ENCODE measurements around the gene ZNF652. TPM values are rescaled to one million over a fixed set of nuclear protein-coding genes. Genes with fewer than 3 reads are reported as not detected.
A peak's percentile ranks its signal among the peaks of the same experiment; 100 is the strongest.

ZNF652 gene
- total RNA-seq, 2 donors from 2014 or later, result 53.5 to 56.9 TPM

GRCh38 chr17:49361129-49361901 is 735 bp downstream of the ZNF652 start:
- no peaks in the 10 kb centered on the region for H3K27me3 Mint-ChIP-seq
- peak; percentile 69 to 84 (median 72) for DNase-seq
- no peaks in the 10 kb centered on the region for H3K9me3 ChIP-seq (ENCODE audit: control insufficient read depth, low read length, poor library complexity, severe bottlenecking)
- H3K27ac Mint-ChIP-seq, result peak overlapping the region; percentile 96
- H3K4me3 Mint-ChIP-seq, result peak overlapping the region; percentile 97
- peaks cover 4% of the 10 kb centered on the region for H3K36me3 Mint-ChIP-seq (ENCODE audit: low read depth)
- peaks cover 48% of the 10 kb centered on the region for H3K4me1 Mint-ChIP-seq
- peak; percentile 78 for ATAC-seq

- Mint-ChIP-seq H3K36me3 (ENCODE audit: low read depth) (peaks cover 4% of the 10 kb centered on the region), H3K4me3 (peak overlapping the region; percentile 97), H3K4me1 (peaks cover 46% of the 10 kb centered on the region), H3K27ac (peak overlapping the region; percentile 96), H3K27me3 (no peaks in the 10 kb centered on the region)
- ATAC-seq (no peak), DNase-seq (peak in 2 of 3 donors; percentile 19 to 49)
- no peaks in the 10 kb centered on the region for H3K9me3 ChIP-seq (ENCODE audit: control insufficient read depth, low read length, poor library complexity, severe bottlenecking)
Measured at GRCh38 chr17:49360796-49361128, 1.3 kb downstream of the ZNF652 start.

- Mint-ChIP-seq H3K4me1 (peaks cover 41% of the 10 kb centered on the region), H3K27ac (peak overlapping the region; percentile 96), H3K4me3 (peak overlapping the region; percentile 97), H3K36me3 (ENCODE audit: low read depth) (peaks cover 4% of the 10 kb centered on the region), H3K27me3 (no peaks in the 10 kb centered on the region)
- ATAC-seq, result no peak
- no peak for DNase-seq
- H3K9me3 ChIP-seq (ENCODE audit: control insufficient read depth, low read length, poor library complexity, severe bottlenecking), result no peaks in the 10 kb centered on the region
Measured at GRCh38 chr17:49359990-49360795, 1.9 kb downstream of the ZNF652 start.

- DNase-seq, result no peak
- H3K4me3 Mint-ChIP-seq, result peak overlapping the region; percentile 73
- H3K27ac Mint-ChIP-seq, result peak overlapping the region; percentile 96
- no peaks in the 10 kb centered on the region for H3K9me3 ChIP-seq (ENCODE audit: control insufficient read depth, low read length, poor library complexity, severe bottlenecking)
- H3K36me3 Mint-ChIP-seq (ENCODE audit: low read depth), result peaks cover 4% of the 10 kb centered on the region
- no peak for ATAC-seq
- H3K4me1 Mint-ChIP-seq, result peaks cover 41% of the 10 kb centered on the region
- H3K27me3 Mint-ChIP-seq, result no peaks in the 10 kb centered on the region
Measured at GRCh38 chr17:49358641-49359247, 3.3 kb downstream of the ZNF652 start.

- Mint-ChIP-seq H3K36me3 (ENCODE audit: low read depth) (peaks cover 4% of the 10 kb centered on the region), H3K27me3 (no peaks in the 10 kb centered on the region), H3K4me1 (peaks cover 46% of the 10 kb centered on the region), H3K4me3 (peak overlapping the region; percentile 73), H3K27ac (peak overlapping the region; percentile 96)
- no peaks in the 10 kb centered on the region for H3K9me3 ChIP-seq (ENCODE audit: control insufficient read depth, low read length, poor library complexity, severe bottlenecking)
- DNase-seq (no peak), ATAC-seq (no peak)
Measured at GRCh38 chr17:49357516-49357915, 4.5 kb downstream of the ZNF652 start.

GRCh38 chr17:49356320-49356719 is 5.7 kb downstream of the ZNF652 start:
- peaks cover 44% of the 10 kb centered on the region for H3K4me1 Mint-ChIP-seq
- H3K9me3 ChIP-seq (ENCODE audit: control insufficient read depth, low read length, poor library complexity, severe bottlenecking), result no peaks in the 10 kb centered on the region
- H3K36me3 Mint-ChIP-seq (ENCODE audit: low read depth), result peaks cover 2% of the 10 kb centered on the region
- H3K4me3 Mint-ChIP-seq, result no peak overlapping the region
- DNase-seq (no peak), ATAC-seq (no peak)
- H3K27ac Mint-ChIP-seq, result peak overlapping the region; percentile 96
- H3K27me3 Mint-ChIP-seq, result no peaks in the 10 kb centered on the region

- no peak for ATAC-seq
- no peak overlapping the region for H3K4me3 Mint-ChIP-seq
- H3K4me1 Mint-ChIP-seq, result peaks cover 21% of the 10 kb centered on the region
- H3K36me3 Mint-ChIP-seq (ENCODE audit: low read depth), result no peaks in the 10 kb centered on the region
- no peak for DNase-seq
- no peaks in the 10 kb centered on the region for H3K27me3 Mint-ChIP-seq
- peak overlapping the region; percentile 27 for H3K27ac Mint-ChIP-seq
- H3K9me3 ChIP-seq (ENCODE audit: control insufficient read depth, low read length, poor library complexity, severe bottlenecking), result no peaks in the 10 kb centered on the region
Measured at GRCh38 chr17:49353607-49354006, 8.4 kb downstream of the ZNF652 start.

- H3K4me1 Mint-ChIP-seq, result peaks cover 17% of the 10 kb centered on the region
- no peaks in the 10 kb centered on the region for H3K36me3 Mint-ChIP-seq (ENCODE audit: low read depth)
- peak overlapping the region; percentile 72 for H3K4me3 Mint-ChIP-seq
- no peaks in the 10 kb centered on the region for H3K9me3 ChIP-seq (ENCODE audit: control insufficient read depth, low read length, poor library complexity, severe bottlenecking)
- ATAC-seq, result no peak
- DNase-seq, result no peak
- no peaks in the 10 kb centered on the region for H3K27me3 Mint-ChIP-seq
- H3K27ac Mint-ChIP-seq, result peak overlapping the region; percentile 29
Measured at GRCh38 chr17:49352587-49353154, 9.4 kb downstream of the ZNF652 start.

- DNase-seq (no peak), ATAC-seq (no peak)
- Mint-ChIP-seq H3K4me1 (peaks cover 13% of the 10 kb centered on the region), H3K36me3 (ENCODE audit: low read depth) (no peaks in the 10 kb centered on the region), H3K27ac (peak overlapping the region; percentile 3), H3K27me3 (no peaks in the 10 kb centered on the region), H3K4me3 (no peak overlapping the region)
- no peaks in the 10 kb centered on the region for H3K9me3 ChIP-seq (ENCODE audit: control insufficient read depth, low read length, poor library complexity, severe bottlenecking)
Measured at GRCh38 chr17:49351572-49352140, 10.4 kb downstream of the ZNF652 start.

GRCh38 chr17:49349541-49349940 is 12.5 kb downstream of the ZNF652 start:
- no peaks in the 10 kb centered on the region for H3K36me3 Mint-ChIP-seq (ENCODE audit: low read depth)
- no peak overlapping the region for H3K27ac Mint-ChIP-seq
- H3K4me3 Mint-ChIP-seq, result no peak overlapping the region
- DNase-seq (no peak), ATAC-seq (no peak)
- no peaks in the 10 kb centered on the region for H3K27me3 Mint-ChIP-seq
- H3K9me3 ChIP-seq (ENCODE audit: control insufficient read depth, low read length, poor library complexity, severe bottlenecking), result no peaks in the 10 kb centered on the region
- peaks cover 15% of the 10 kb centered on the region for H3K4me1 Mint-ChIP-seq

GRCh38 chr17:49344914-49345313 is 17.1 kb downstream of the ZNF652 start:
- H3K4me1 Mint-ChIP-seq, result peaks cover 26% of the 10 kb centered on the region
- H3K27me3 Mint-ChIP-seq, result no peaks in the 10 kb centered on the region
- no peak for DNase-seq
- ATAC-seq, result no peak
- no peak overlapping the region for H3K4me3 Mint-ChIP-seq
- H3K27ac Mint-ChIP-seq, result peak overlapping the region; percentile 96
- H3K36me3 Mint-ChIP-seq (ENCODE audit: low read depth), result no peaks in the 10 kb centered on the region
- H3K9me3 ChIP-seq (ENCODE audit: control insufficient read depth, low read length, poor library complexity, severe bottlenecking), result no peaks in the 10 kb centered on the region

GRCh38 chr17:49343273-49343672 is 18.8 kb downstream of the ZNF652 start:
- Mint-ChIP-seq H3K36me3 (ENCODE audit: low read depth) (peaks cover 3% of the 10 kb centered on the region), H3K4me1 (peaks cover 32% of the 10 kb centered on the region), H3K27me3 (no peaks in the 10 kb centered on the region), H3K4me3 (peak overlapping the region; percentile 87), H3K27ac (peak overlapping the region; percentile 96)
- H3K9me3 ChIP-seq (ENCODE audit: control insufficient read depth, low read length, poor library complexity, severe bottlenecking), result no peaks in the 10 kb centered on the region
- DNase-seq (no peak), ATAC-seq (peak; percentile 17)

- Mint-ChIP-seq H3K36me3 (ENCODE audit: low read depth) (peaks cover 3% of the 10 kb centered on the region), H3K4me1 (peaks cover 35% of the 10 kb centered on the region)
Measured at GRCh38 chr17:49342575-49342936, 19.5 kb downstream of the ZNF652 start.

More at GRCh38 chr17:49342575-49342936, 19.5 kb downstream of the ZNF652 start:
- H3K9me3 ChIP-seq (ENCODE audit: control insufficient read depth, low read length, poor library complexity, severe bottlenecking), result no peaks in the 10 kb centered on the region
- DNase-seq, result no peak
- Mint-ChIP-seq H3K4me3 (peak overlapping the region; percentile 87), H3K27me3 (no peaks in the 10 kb centered on the region), H3K27ac (peak overlapping the region; percentile 96)
- peak; percentile 44 for ATAC-seq

All from T-helper 17 cell (primary cell).